BLaER1 treated with 17β-estradiol and CSF1 and Interleukin-3, amounts not matched to agents 10 nM and 100 nM (cell line): ENCODE data around the gene BAG3.

Experiments used
- H3K27ac ChIP-seq, 11 experiments: shearing (Covaris generic); formaldehyde crosslinking; 2 replicates each; pipeline ENCODE4 v1.8.1; 2022
- H3K27me3 ChIP-seq, 11 experiments: shearing (Covaris generic); formaldehyde crosslinking; 2 replicates each; pipeline ENCODE4 v1.8.1; 2022
- H3K36me3 ChIP-seq, 11 experiments: shearing (Covaris generic); formaldehyde crosslinking; 2 replicates each; pipeline ENCODE4 v1.8.1; 2022
- H3K4me1 ChIP-seq, 10 experiments: shearing (Covaris generic); formaldehyde crosslinking; 2 replicates each; pipeline ENCODE4 v1.8.1; 2022
- H3K4me2 ChIP-seq, 11 experiments: shearing (Covaris generic); formaldehyde crosslinking; 2 replicates each; pipeline ENCODE4 v1.8.1; 2022
- H3K4me3 ChIP-seq, 10 experiments: shearing (Covaris generic); formaldehyde crosslinking; 2 replicates each; pipeline ENCODE4 v1.8.1; 2022
- H3K9ac ChIP-seq, 11 experiments: shearing (Covaris generic); formaldehyde crosslinking; 2 replicates each; pipeline ENCODE4 v1.8.1; 2022
- H3K9me3 ChIP-seq, 11 experiments: shearing (Covaris generic); formaldehyde crosslinking; replicated peaks in 1 of 11; 2 replicates each; pipeline ENCODE4 v1.8.1; 2022
- H4K20me1 ChIP-seq, 11 experiments: shearing (Covaris generic); formaldehyde crosslinking; 2 replicates each; pipeline ENCODE4 v1.8.1; 2022
- Cebpa-rat ChIP-seq, 11 experiments: shearing (Covaris generic); IDR thresholded peaks; 2 replicates each; pipeline ENCODE4 v1.8.1; 2022

Gene BAG3

GRCh38 chr10:119666709-119667004, 15.5 kb downstream of the BAG3 start:
- H3K27me3 ChIP-seq, result no peaks in the 10 kb centered on the region
- 0 out of 22 replicates have a peak overlapping the region, but pooled peaks of 1 of the 11 experiments have one; percentile 4 for H3K9ac ChIP-seq
- no peaks in the 10 kb centered on the region for H3K9me3 ChIP-seq
- no peak for TF ChIP-seq Cebpa-rat (IDR thresholded peaks at IDR 0.05)
- H3K4me1 ChIP-seq, result peaks cover 55 to 76% (median 66%) of the 10 kb centered on the region in 10 experiments
- H3K4me2 ChIP-seq, result peak overlapping the region; percentile 65 to 97 (median 87)
- peaks cover 20 to 45% (median 30%) of the 10 kb centered on the region in 11 experiments for H3K36me3 ChIP-seq
- H3K27ac ChIP-seq, result peak overlapping the region in 4 of 11 experiments; percentile 74 to 84 (median 80); a peak in 6 of 22 replicates
- H3K4me3 ChIP-seq, result no peak overlapping the region
- H4K20me1 ChIP-seq, result peaks cover 8 to 97% (median 79%) of the 10 kb centered on the region in 11 experiments; a peak in 20 of 22 replicates

- Histone ChIP-seq H3K9me3 (no peaks in the 10 kb centered on the region), H3K27me3 (no peaks in the 10 kb centered on the region), H3K9ac (peak overlapping the region; percentile 16 to 72 (median 36); a peak in 17 of 22 replicates), H3K27ac (peak overlapping the region in 8 of 11 experiments; percentile 25 to 84 (median 66); a peak in 15 of 22 replicates), H3K4me2 (peak overlapping the region; percentile 65 to 97 (median 87)), H3K4me1 (peaks cover 55 to 70% (median 61%) of the 10 kb centered on the region in 10 experiments), H3K36me3 (peaks cover 31 to 52% (median 38%) of the 10 kb centered on the region in 11 experiments), H3K4me3 (peak overlapping the region in 3 of 10 experiments; percentile 26 to 44 (median 28); a peak in 4 of 20 replicates), H4K20me1 (peaks cover 8 to 96% (median 70%) of the 10 kb centered on the region in 11 experiments; a peak in 20 of 22 replicates)
- TF ChIP-seq Cebpa-rat (IDR thresholded peaks at IDR 0.05), result no peak
Observed at GRCh38 chr10:119667562-119668328, 16.6 kb downstream of the BAG3 start.

- no peaks in the 10 kb centered on the region for H3K9me3 ChIP-seq
- H4K20me1 ChIP-seq, result peaks cover 8 to 92% (median 63%) of the 10 kb centered on the region in 11 experiments; a peak in 20 of 22 replicates
- H3K27me3 ChIP-seq, result no peaks in the 10 kb centered on the region
- H3K4me1 ChIP-seq, result peaks cover 48 to 63% (median 54%) of the 10 kb centered on the region in 10 experiments
- H3K4me2 ChIP-seq, result peak overlapping the region; percentile 65 to 97 (median 87)
- peaks cover 38 to 59% (median 44%) of the 10 kb centered on the region in 11 experiments for H3K36me3 ChIP-seq
- peak overlapping the region in 2 of 10 experiments; percentile 26 to 44; a peak in 2 of 20 replicates for H3K4me3 ChIP-seq
- TF ChIP-seq Cebpa-rat (IDR thresholded peaks at IDR 0.05), result no peak
- H3K9ac ChIP-seq, result peak overlapping the region; percentile 16 to 72 (median 36); a peak in 13 of 22 replicates
- peak overlapping the region in 7 of 11 experiments; percentile 25 to 84 (median 74); a peak in 11 of 22 replicates for H3K27ac ChIP-seq
Observed at GRCh38 chr10:119668461-119668860, 17.3 kb downstream of the BAG3 start.

GRCh38 chr10:119669331-119669730, 18.2 kb downstream of the BAG3 start:
- peak overlapping the region in 4 of 11 experiments; percentile 74 to 84 (median 80); a peak in 3 of 22 replicates for H3K27ac ChIP-seq
- H3K4me2 ChIP-seq, result peak overlapping the region in 8 of 11 experiments; percentile 74 to 97 (median 90); a peak in 11 of 22 replicates
- peaks cover 46 to 68% (median 53%) of the 10 kb centered on the region in 11 experiments for H3K36me3 ChIP-seq

GRCh38 chr10:119669975-119670640, 18.9 kb downstream of the BAG3 start:
- H3K36me3 ChIP-seq, result peaks cover 54 to 76% (median 61%) of the 10 kb centered on the region in 11 experiments
- H4K20me1 ChIP-seq, result peaks cover 4 to 77% (median 49%) of the 10 kb centered on the region in 11 experiments; a peak in 20 of 22 replicates
- no peak overlapping the region for H3K9ac ChIP-seq
- no peaks in the 10 kb centered on the region for H3K27me3 ChIP-seq
- 0 out of 22 replicates have a peak, but pooled peaks cover 0 to under 1% (median 0%) of the 10 kb centered on the region in 11 experiments for H3K9me3 ChIP-seq
- peaks cover 38 to 54% (median 45%) of the 10 kb centered on the region in 10 experiments for H3K4me1 ChIP-seq
- no peak for TF ChIP-seq Cebpa-rat (IDR thresholded peaks at IDR 0.05)
- H3K4me3 ChIP-seq, result no peak overlapping the region
- H3K27ac ChIP-seq, result no peak overlapping the region
- H3K4me2 ChIP-seq, result peak overlapping the region in 1 of 11 experiments; percentile 95; a peak in 2 of 22 replicates

More at GRCh38 chr10:119669331-119669730, 18.2 kb downstream of the BAG3 start:
- Histone ChIP-seq H3K27me3 (no peaks in the 10 kb centered on the region), H3K9ac (peak overlapping the region in 5 of 11 experiments; percentile 6 to 72 (median 71); a peak in 3 of 22 replicates), H4K20me1 (peaks cover 7 to 84% (median 55%) of the 10 kb centered on the region in 11 experiments; a peak in 20 of 22 replicates), H3K4me1 (peaks cover 40 to 54% (median 45%) of the 10 kb centered on the region in 10 experiments), H3K4me3 (no peak overlapping the region), H3K9me3 (no peaks in the 10 kb centered on the region)
- TF ChIP-seq Cebpa-rat (IDR thresholded peaks at IDR 0.05), result no peak

GRCh38 chr10:119670717-119671116, 19.5 kb downstream of the BAG3 start:
- no peak for TF ChIP-seq Cebpa-rat (IDR thresholded peaks at IDR 0.05)
- Histone ChIP-seq H3K9me3 (peaks cover 0 to 4% (median 0%) of the 10 kb centered on the region in 11 experiments; a peak in 1 of 22 replicates), H3K4me3 (no peak overlapping the region), H3K9ac (no peak overlapping the region), H4K20me1 (peaks cover 4 to 72% (median 47%) of the 10 kb centered on the region in 11 experiments; a peak in 20 of 22 replicates), H3K27ac (no peak overlapping the region), H3K27me3 (no peaks in the 10 kb centered on the region), H3K4me1 (peaks cover 36 to 54% (median 47%) of the 10 kb centered on the region in 10 experiments), H3K36me3 (peaks cover 57 to 79% (median 65%) of the 10 kb centered on the region in 11 experiments), H3K4me2 (no peak overlapping the region)

GRCh38 chr10:119671381-119671780, 20.2 kb downstream of the BAG3 start:
- H3K27me3 ChIP-seq, result no peaks in the 10 kb centered on the region
- H3K9me3 ChIP-seq, result peaks cover 0 to 4% (median 0%) of the 10 kb centered on the region in 11 experiments; a peak in 1 of 22 replicates
- H3K9ac ChIP-seq, result no peak overlapping the region
- TF ChIP-seq Cebpa-rat (IDR thresholded peaks at IDR 0.05), result no peak
- no peak overlapping the region for H3K4me2 ChIP-seq
- peaks cover 2 to 68% (median 40%) of the 10 kb centered on the region in 11 experiments; a peak in 20 of 22 replicates for H4K20me1 ChIP-seq
- H3K4me3 ChIP-seq, result no peak overlapping the region
- H3K4me1 ChIP-seq, result peaks cover 30 to 47% (median 40%) of the 10 kb centered on the region in 10 experiments
- peaks cover 61 to 84% (median 69%) of the 10 kb centered on the region in 11 experiments for H3K36me3 ChIP-seq
- no peak overlapping the region for H3K27ac ChIP-seq

GRCh38 chr10:119672291-119672690, 21.1 kb downstream of the BAG3 start:
- Histone ChIP-seq H3K4me2 (no peak overlapping the region), H3K9me3 (peaks cover 0 to 4% (median 0%) of the 10 kb centered on the region in 11 experiments; a peak in 1 of 22 replicates), H3K27me3 (no peaks in the 10 kb centered on the region), H3K4me1 (peaks cover 21 to 38% (median 31%) of the 10 kb centered on the region in 10 experiments), H4K20me1 (peaks cover 0 to 68% (median 32%) of the 10 kb centered on the region in 11 experiments; a peak in 20 of 22 replicates), H3K36me3 (peaks cover 70 to 88% (median 78%) of the 10 kb centered on the region in 11 experiments), H3K9ac (no peak overlapping the region), H3K4me3 (no peak overlapping the region), H3K27ac (no peak overlapping the region)
- no peak for TF ChIP-seq Cebpa-rat (IDR thresholded peaks at IDR 0.05)
